Osteocyte (in vitro differentiated cells): ENCODE measurements around the gene PHLDB2. TPM values are rescaled to one million over a fixed set of nuclear protein-coding genes. Genes with fewer than 3 reads are reported as not detected.

Experiments used
- DNase-seq: peaks from one replicate; pipeline ENCODE4 v3.0.0; 2021; ENCODE audit warnings: mixed read lengths; ENCODE audit not compliant: unreplicated experiment; ENCODE audit errors: extremely low spot score
- H3K27ac Mint-ChIP-seq: one replicate; pipeline ENCODE4 v1.8.0; 2021; ENCODE audit warnings: mild to moderate bottlenecking, mixed read lengths; ENCODE audit not compliant: unreplicated experiment
- H3K27me3 Mint-ChIP-seq: one replicate; pipeline ENCODE4 v1.8.0; 2021; ENCODE audit warnings: mixed read lengths; ENCODE audit not compliant: unreplicated experiment
- H3K36me3 Mint-ChIP-seq: one replicate; pipeline ENCODE4 v1.8.0; 2021; ENCODE audit warnings: mixed read lengths; ENCODE audit not compliant: unreplicated experiment
- H3K4me1 Mint-ChIP-seq: one replicate; pipeline ENCODE4 v1.8.0; 2021; ENCODE audit warnings: mixed read lengths; ENCODE audit not compliant: unreplicated experiment
- H3K4me3 Mint-ChIP-seq: one replicate; pipeline ENCODE4 v1.8.0; 2021; ENCODE audit warnings: mild to moderate bottlenecking, moderate library complexity, mixed read lengths; ENCODE audit not compliant: unreplicated experiment
- H3K9me3 Mint-ChIP-seq: one replicate; pipeline ENCODE4 v1.8.0; 2021; ENCODE audit warnings: mixed read lengths; ENCODE audit not compliant: unreplicated experiment
- CTCF ChIP-seq: fragments of 200-600 bp; sonication (generic); IDR thresholded peaks from 2 replicates; pipeline ENCODE4 v1.5.0; 2021; ENCODE audit warnings: antibody characterized with exemption, mild to moderate bottlenecking, moderate library complexity
- total RNA-seq: library from RNA; stranded (reverse); gene quantifications from 2 replicates; pipeline ENCODE4 v1.2.1, GENCODE V29; 2021

The PHLDB2 gene
- total RNA-seq, 1 donor from 2014 or later: 134 TPM

- TF ChIP-seq CTCF: no peak
These were observed 65.2 kb downstream of the PHLDB2 start for GRCh38 chr3:111924283-111924682.

GRCh38 chr3:111926266-111926676 is 67.2 kb downstream of the PHLDB2 start:
- no peak for TF ChIP-seq CTCF
- no peak for DNase-seq
- Mint-ChIP-seq H3K27me3 (no peaks in the 10 kb centered on the region), H3K4me1 (peaks cover 20% of the 10 kb centered on the region), H3K36me3 (peaks cover 59% of the 10 kb centered on the region), H3K27ac (peak overlapping the region; percentile 10), H3K9me3 (no peaks in the 10 kb centered on the region), H3K4me3 (no peak overlapping the region)

More at GRCh38 chr3:111924283-111924682, 65.2 kb downstream of the PHLDB2 start:
- Mint-ChIP-seq H3K9me3 (no peaks in the 10 kb centered on the region), H3K27me3 (no peaks in the 10 kb centered on the region), H3K4me3 (no peak overlapping the region), H3K4me1 (peaks cover 20% of the 10 kb centered on the region), H3K27ac (no peak overlapping the region), H3K36me3 (peaks cover 62% of the 10 kb centered on the region)
- no peak for DNase-seq

GRCh38 chr3:111928613-111929012 is 69.5 kb downstream of the PHLDB2 start:
- Mint-ChIP-seq H3K36me3 (peaks cover 64% of the 10 kb centered on the region), H3K27me3 (no peaks in the 10 kb centered on the region), H3K4me1 (peaks cover 13% of the 10 kb centered on the region), H3K4me3 (no peak overlapping the region), H3K27ac (no peak overlapping the region), H3K9me3 (no peaks in the 10 kb centered on the region)
- no peak for DNase-seq
- TF ChIP-seq CTCF: no peak

GRCh38 chr3:111929484-111929883 is 70.4 kb downstream of the PHLDB2 start:
- Mint-ChIP-seq H3K4me1 (peaks cover 12% of the 10 kb centered on the region), H3K4me3 (no peak overlapping the region), H3K9me3 (no peaks in the 10 kb centered on the region), H3K27me3 (no peaks in the 10 kb centered on the region), H3K27ac (no peak overlapping the region), H3K36me3 (peaks cover 64% of the 10 kb centered on the region)
- DNase-seq: no peak
- no peak for TF ChIP-seq CTCF

- no peak for DNase-seq
- H3K27me3 Mint-ChIP-seq: no peaks in the 10 kb centered on the region
- H3K36me3 Mint-ChIP-seq: peaks cover 63% of the 10 kb centered on the region
- H3K4me3 Mint-ChIP-seq: no peak overlapping the region
- no peaks in the 10 kb centered on the region for H3K9me3 Mint-ChIP-seq
- TF ChIP-seq CTCF: no peak
- H3K4me1 Mint-ChIP-seq: peaks cover 33% of the 10 kb centered on the region
- H3K27ac Mint-ChIP-seq: no peak overlapping the region
These were observed 73.9 kb downstream of the PHLDB2 start for GRCh38 chr3:111932946-111933345.
